Measurements from ENCODE around the gene HECTD4.

Gene HECTD4, protein sequence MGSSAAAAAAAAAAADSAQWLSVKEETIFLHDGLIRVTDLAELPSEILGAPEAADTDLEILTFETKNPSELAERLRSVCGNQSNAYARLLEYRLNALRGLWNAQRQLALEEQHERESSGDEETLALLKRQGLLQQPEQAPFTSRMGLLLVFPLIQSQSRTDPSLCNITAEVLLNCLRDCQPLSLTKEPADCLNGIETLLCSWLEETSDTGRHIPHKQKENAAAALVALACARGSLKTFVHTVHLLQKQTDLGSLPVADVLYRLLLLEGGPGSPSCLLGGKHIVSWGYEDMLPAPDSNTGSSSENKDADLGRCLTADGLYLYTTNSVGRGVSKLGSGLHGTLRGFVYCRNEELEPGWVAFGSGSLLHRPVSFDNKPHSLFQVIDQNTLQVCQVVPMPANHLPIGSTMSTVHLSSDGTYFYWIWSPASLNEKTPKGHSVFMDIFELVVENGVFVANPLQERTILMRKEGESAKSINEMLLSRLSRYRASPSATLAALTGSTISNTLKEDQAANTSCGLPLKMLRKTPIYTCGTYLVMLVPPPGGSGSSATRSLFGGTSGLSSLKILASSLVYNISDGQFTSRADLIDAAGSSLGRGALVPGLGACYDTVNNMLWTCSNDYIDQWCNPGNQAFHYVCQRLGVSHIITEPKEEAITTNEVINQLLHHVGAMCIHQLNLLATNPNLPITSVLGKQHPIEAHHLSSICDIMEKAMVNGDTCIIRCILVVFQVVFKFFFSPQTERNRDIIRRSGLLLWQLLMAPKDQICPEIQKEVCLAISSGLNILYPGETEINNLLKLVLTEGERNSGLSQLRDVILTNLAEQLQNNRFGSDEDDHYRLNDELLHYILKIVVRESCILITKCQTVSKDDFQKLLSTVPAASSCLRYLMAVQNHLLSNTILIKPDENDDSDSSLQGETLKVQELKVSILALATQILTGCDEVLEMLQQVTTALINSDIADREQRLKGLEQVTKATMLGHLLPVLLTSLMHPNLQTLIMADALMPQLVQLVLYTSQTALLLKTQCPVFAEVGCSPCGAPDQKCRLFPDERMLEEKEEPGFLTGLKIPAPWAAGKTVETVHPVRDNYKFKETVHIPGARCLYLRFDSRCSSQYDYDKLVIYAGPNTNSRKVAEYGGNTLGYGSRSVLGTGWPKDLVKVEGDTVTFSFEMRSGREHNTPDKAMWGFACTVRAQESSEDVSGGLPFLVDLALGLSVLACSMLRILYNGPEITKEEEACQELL (N-terminal part only)

DNA sequence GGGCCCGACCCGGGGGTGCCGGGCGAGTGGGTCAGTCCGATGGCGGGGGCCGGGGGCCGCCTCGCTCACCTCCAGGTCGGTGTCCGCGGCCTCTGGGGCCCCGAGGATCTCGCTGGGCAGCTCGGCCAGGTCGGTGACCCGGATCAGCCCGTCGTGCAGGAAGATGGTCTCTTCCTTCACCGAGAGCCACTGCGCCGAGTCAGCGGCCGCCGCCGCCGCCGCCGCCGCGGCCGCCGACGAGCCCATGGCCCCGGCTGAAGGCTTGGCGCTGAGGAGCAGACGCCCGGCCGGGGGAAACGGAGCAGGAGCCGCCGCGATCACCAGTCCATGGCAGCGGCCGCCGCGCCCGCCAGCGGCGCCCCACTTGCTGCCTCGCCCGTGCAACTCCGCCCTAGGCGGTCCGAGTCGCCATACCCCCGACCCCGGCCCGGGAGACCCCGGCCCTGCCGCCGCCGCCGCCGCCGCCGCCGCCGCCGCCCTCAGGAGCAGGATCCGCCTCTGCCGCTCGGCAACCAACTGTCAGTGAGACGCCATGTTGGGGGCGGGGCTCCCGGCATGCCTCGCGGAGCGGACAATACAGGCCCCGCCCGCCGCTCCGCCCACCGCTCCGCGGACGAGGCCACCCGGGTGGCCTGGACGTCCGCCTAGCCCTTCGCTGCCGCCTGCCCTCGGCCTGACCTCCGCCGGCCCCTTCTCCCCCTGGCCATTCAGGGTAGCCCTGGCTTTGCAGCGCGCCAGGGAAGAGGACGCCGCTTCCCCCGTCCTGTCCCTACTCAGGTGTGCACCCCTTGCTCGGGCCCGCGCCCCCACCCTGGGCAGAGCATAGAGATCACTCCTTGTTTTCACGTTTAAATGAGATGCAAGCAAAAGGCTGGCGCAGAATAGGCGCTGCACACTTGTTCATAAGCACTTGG, at the start of gene HECTD4:
Gene HECTD4 (minus strand): TSS at position 549 of the 914 bp plus-strand sequence. CDS start 303 bp downstream, at position 246.
- Histone ChIP-seq H3K27ac (ENCODE audit: low read depth, low read length) (peak within 1 kb of the TSS; percentile 68), H3K9me3 (ENCODE audit: control insufficient read depth, insufficient read depth, low read length) (no peaks in the 10 kb centered on the region), H3K27me3 (ENCODE audit: control insufficient read depth, insufficient read depth, low read length) (no peaks in the 10 kb centered on the region), H3K36me3 (ENCODE audit: control insufficient read depth, insufficient read depth, low read length) (no peaks in the 10 kb centered on the region), H3K4me3 (ENCODE audit: low read depth, low read length) (peak within 1 kb of the TSS; percentile 89), H3K4me1 (ENCODE audit: control insufficient read depth, insufficient read depth, low read length) (peaks cover 9% of the 10 kb centered on the region; the same call in 1 of the 2 replicates), H3K9ac (ENCODE audit: low read depth, low read length) (peak within 1 kb of the TSS; percentile 66)

DNA sequence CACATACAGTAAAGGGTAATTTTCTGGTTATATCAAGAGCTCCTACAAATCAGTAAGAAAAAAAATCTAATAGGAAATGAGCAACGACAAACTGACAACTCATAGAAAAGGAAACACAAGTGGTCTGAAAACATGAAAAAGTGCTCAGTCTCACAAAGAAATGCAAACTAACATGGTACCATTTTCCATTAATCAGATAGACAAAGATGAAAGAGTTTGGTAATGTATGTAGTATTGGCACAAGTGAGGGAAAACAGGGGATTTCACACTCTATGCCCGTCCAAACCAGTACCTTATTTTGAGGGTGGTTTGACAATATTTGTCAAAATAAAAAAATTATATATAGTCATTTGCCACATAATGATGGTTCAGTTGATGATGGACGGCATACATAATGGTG, 49.7 kb upstream of the HECTD4 start:
- Histone ChIP-seq H3K4me1 (ENCODE audit: control insufficient read depth, insufficient read depth, low read length) (no peaks in the 10 kb centered on the region), H3K27ac (ENCODE audit: low read depth, low read length) (no peak overlapping the region), H3K9me3 (ENCODE audit: control insufficient read depth, insufficient read depth, low read length) (no peaks in the 10 kb centered on the region), H3K9ac (ENCODE audit: low read depth, low read length) (no peak overlapping the region), H3K4me3 (ENCODE audit: low read depth, low read length) (no peak overlapping the region), H3K27me3 (ENCODE audit: control insufficient read depth, insufficient read depth, low read length) (no peaks in the 10 kb centered on the region), H3K36me3 (ENCODE audit: control insufficient read depth, insufficient read depth, low read length) (no peaks in the 10 kb centered on the region)

DNA sequence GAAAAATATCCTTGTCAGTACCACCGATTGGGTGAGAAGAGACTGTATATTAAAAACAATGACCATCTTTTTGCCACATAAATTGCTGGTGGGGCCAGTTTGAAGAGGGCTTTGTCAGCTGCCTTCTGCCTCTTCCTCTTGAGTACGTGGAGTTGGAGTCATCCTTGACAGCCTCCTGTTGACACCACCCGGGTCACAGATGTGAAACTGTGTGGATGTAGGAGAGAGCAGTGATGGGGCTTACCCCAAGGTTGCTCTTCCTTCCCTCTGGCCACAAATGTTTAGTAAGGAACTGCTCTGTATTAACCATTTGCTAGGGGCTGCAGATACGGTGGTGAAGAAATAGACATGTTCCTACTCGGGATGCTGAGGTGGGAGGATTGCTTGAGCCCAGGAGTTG, 48.7 kb upstream of the HECTD4 start:
- Histone ChIP-seq H3K4me1 (ENCODE audit: control insufficient read depth, insufficient read depth, low read length) (no peaks in the 10 kb centered on the region), H3K9me3 (ENCODE audit: control insufficient read depth, insufficient read depth, low read length) (no peaks in the 10 kb centered on the region), H3K4me3 (ENCODE audit: low read depth, low read length) (no peak overlapping the region), H3K27me3 (ENCODE audit: control insufficient read depth, insufficient read depth, low read length) (no peaks in the 10 kb centered on the region), H3K9ac (ENCODE audit: low read depth, low read length) (no peak overlapping the region), H3K36me3 (ENCODE audit: control insufficient read depth, insufficient read depth, low read length) (no peaks in the 10 kb centered on the region), H3K27ac (ENCODE audit: low read depth, low read length) (no peak overlapping the region)

DNA sequence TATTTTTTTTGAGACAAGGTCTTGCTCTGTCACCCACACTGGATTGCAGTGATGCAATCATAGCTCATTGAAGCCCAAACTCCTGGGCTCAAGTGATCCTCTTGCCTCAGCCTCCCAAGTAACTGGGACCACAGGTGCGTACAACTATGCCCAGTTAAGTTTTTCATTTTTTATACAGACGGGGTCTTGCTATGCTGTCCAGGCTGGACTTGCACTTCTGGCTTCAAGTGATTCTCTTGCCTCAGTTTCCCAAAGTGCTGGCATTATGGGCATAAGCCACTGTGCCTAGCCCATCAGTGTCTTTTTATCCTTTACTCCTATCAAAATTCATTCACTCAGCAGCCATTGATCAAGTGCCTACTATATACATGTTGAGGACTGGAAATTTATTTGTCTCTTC, 45.5 kb upstream of the HECTD4 start:
- Histone ChIP-seq H3K9ac (ENCODE audit: low read depth, low read length) (no peak overlapping the region), H3K27ac (ENCODE audit: low read depth, low read length) (no peak overlapping the region), H3K4me3 (ENCODE audit: low read depth, low read length) (no peak overlapping the region), H3K4me1 (ENCODE audit: control insufficient read depth, insufficient read depth, low read length) (no peaks in the 10 kb centered on the region), H3K9me3 (ENCODE audit: control insufficient read depth, insufficient read depth, low read length) (no peaks in the 10 kb centered on the region), H3K36me3 (ENCODE audit: control insufficient read depth, insufficient read depth, low read length) (no peaks in the 10 kb centered on the region), H3K27me3 (ENCODE audit: control insufficient read depth, insufficient read depth, low read length) (no peaks in the 10 kb centered on the region)

DNA sequence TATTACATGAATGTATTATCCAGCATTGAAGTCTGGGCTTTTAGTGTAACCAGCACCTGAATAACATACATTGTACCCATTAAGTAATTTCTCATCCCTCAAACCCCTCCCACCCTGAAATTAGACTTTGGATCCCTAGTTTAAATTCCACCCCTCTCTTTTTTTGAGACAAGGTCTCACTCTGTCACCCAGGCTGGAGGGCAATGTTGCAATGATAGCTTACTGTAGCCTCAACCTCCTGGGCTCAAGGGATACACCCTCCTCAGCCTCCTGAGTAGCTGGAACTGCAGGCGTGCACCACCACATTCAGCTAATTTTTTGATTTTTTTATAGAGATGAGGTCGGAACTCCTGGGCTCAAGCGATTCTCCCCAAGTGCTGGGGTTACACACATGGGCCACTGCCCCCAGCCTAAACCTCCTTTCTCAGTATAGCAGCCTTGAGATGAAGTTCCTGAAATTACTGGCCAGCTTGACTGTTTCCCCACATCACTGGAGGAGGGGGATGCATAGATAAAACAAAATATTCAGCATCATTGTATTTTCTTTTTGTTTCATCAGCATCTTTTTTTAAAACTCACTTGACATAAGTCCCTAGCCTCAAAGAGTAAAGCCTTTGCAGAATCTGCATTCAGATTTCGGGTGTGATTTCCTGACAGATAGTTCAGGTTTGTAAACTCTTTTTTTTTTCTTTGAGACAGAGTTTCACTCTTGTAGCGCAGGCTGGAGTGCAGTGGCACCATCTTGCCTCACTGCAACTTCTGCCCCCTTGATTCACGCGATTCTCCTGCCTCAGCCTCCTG, 43.6 kb upstream of the HECTD4 start:
- H3K27me3 ChIP-seq (ENCODE audit: control insufficient read depth, insufficient read depth, low read length) = no peaks in the 10 kb centered on the region
- H3K4me3 ChIP-seq (ENCODE audit: low read depth, low read length) = no peak overlapping the region
- H3K9ac ChIP-seq (ENCODE audit: low read depth, low read length) = no peak overlapping the region
- H3K36me3 ChIP-seq (ENCODE audit: control insufficient read depth, insufficient read depth, low read length) = no peaks in the 10 kb centered on the region
- H3K4me1 ChIP-seq (ENCODE audit: control insufficient read depth, insufficient read depth, low read length) = no peaks in the 10 kb centered on the region
- no peaks in the 10 kb centered on the region for H3K9me3 ChIP-seq (ENCODE audit: control insufficient read depth, insufficient read depth, low read length)
- H3K27ac ChIP-seq (ENCODE audit: low read depth, low read length) = no peak overlapping the region

DNA sequence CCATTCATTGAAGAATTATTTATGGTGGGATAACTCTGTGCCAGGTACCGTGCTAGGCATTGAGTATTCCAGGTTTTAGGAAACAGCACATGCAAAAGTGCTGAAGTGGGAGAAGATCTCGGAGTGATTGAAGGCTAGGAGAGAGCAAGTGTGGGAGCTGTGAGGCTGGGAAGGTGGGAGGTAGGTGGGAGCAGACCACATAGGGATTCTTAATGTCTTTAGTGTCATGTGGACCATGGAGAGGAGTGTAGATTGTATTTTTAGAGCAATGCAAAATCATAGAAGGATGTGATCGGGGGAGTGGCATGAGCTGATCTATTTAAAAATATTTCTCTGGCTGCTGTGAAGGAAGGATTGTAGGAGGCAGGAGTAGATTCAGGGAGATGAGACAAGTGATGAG, 41.9 kb upstream of the HECTD4 start:
- no peaks in the 10 kb centered on the region for H3K36me3 ChIP-seq (ENCODE audit: control insufficient read depth, insufficient read depth, low read length)
- no peaks in the 10 kb centered on the region for H3K9me3 ChIP-seq (ENCODE audit: control insufficient read depth, insufficient read depth, low read length)
- no peak overlapping the region for H3K27ac ChIP-seq (ENCODE audit: low read depth, low read length)
- no peaks in the 10 kb centered on the region for H3K27me3 ChIP-seq (ENCODE audit: control insufficient read depth, insufficient read depth, low read length)
- no peak overlapping the region for H3K4me3 ChIP-seq (ENCODE audit: low read depth, low read length)
- no peak overlapping the region for H3K9ac ChIP-seq (ENCODE audit: low read depth, low read length)
- H3K4me1 ChIP-seq (ENCODE audit: control insufficient read depth, insufficient read depth, low read length) = peaks cover 5% of the 10 kb centered on the region; the same call in 1 of the 2 replicates

DNA sequence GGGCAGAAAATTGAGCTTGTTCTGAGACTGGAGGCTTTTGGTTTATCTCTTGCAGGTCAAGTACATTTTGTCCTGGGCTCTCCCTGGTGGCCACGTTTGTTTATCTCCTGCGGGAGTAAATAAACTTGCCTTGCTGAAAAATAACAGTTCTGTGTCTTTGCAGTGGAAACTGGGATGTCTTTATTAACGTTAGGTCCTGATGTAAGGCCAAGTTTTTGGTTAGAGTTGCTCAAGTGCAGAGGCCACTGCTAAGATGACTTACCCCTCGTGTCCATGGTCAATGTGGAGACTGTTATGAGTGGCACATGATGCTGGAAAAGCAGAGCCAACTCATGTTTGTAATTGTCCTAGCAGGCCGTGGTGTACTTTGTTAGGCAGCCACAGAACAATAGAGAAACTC, 40.3 kb upstream of the HECTD4 start:
- peaks cover 5% of the 10 kb centered on the region; the same call in 1 of the 2 replicates for H3K4me1 ChIP-seq (ENCODE audit: control insufficient read depth, insufficient read depth, low read length)
- no peak overlapping the region for H3K4me3 ChIP-seq (ENCODE audit: low read depth, low read length)
- no peaks in the 10 kb centered on the region for H3K36me3 ChIP-seq (ENCODE audit: control insufficient read depth, insufficient read depth, low read length)
- H3K9me3 ChIP-seq (ENCODE audit: control insufficient read depth, insufficient read depth, low read length) = no peaks in the 10 kb centered on the region
- no peaks in the 10 kb centered on the region for H3K27me3 ChIP-seq (ENCODE audit: control insufficient read depth, insufficient read depth, low read length)
- peak overlapping the region; percentile 22 for H3K27ac ChIP-seq (ENCODE audit: low read depth, low read length)
- H3K9ac ChIP-seq (ENCODE audit: low read depth, low read length) = no peak overlapping the region

DNA sequence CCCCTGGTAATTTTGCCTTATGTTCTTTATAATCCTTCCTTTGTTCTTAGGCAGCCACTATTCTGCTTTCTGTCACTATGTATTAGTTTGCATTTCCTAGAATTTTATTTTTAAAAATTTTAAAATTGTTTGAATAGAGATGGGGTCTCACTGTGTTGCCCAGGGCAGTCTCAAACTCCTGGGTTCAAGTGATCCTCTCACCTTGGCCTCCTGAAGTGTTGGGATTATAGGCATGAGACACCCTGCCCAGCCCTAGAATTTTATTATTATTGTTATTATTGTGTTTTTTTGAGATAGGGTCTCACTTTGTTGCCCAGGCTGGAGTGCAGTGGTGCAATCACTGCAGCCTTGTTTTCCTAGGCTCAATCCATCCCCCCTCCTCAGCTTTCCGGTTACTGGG, 39.1 kb upstream of the HECTD4 start:
- Histone ChIP-seq H3K27me3 (ENCODE audit: control insufficient read depth, insufficient read depth, low read length) (no peaks in the 10 kb centered on the region), H3K9me3 (ENCODE audit: control insufficient read depth, insufficient read depth, low read length) (no peaks in the 10 kb centered on the region), H3K27ac (ENCODE audit: low read depth, low read length) (no peak overlapping the region), H3K4me3 (ENCODE audit: low read depth, low read length) (no peak overlapping the region), H3K4me1 (ENCODE audit: control insufficient read depth, insufficient read depth, low read length) (peaks cover 5% of the 10 kb centered on the region; the same call in 1 of the 2 replicates), H3K36me3 (ENCODE audit: control insufficient read depth, insufficient read depth, low read length) (no peaks in the 10 kb centered on the region), H3K9ac (ENCODE audit: low read depth, low read length) (no peak overlapping the region)

DNA sequence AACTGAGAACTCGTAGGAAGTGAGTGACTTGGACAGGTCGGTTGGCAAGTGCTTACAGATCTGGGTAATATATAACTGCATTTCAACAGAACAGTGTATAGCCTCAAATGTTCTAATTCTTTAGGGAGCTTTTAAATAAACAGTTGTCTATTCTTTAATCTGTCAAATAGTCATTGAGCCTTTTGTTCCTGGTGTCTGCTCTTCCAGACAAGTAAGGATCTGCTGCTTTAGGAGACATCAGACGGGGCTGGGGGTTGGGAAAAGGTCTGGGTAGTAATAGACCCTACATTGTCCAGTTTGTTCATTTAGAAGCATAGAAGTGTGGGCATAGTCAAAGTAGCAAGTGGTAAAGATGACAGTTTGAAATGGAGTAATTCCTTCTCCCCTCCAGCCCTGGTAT, 38.5 kb upstream of the HECTD4 start:
- Histone ChIP-seq H3K4me3 (ENCODE audit: low read depth, low read length) (no peak overlapping the region), H3K27ac (ENCODE audit: low read depth, low read length) (no peak overlapping the region), H3K4me1 (ENCODE audit: control insufficient read depth, insufficient read depth, low read length) (peaks cover 5% of the 10 kb centered on the region; the same call in 1 of the 2 replicates), H3K9me3 (ENCODE audit: control insufficient read depth, insufficient read depth, low read length) (no peaks in the 10 kb centered on the region), H3K36me3 (ENCODE audit: control insufficient read depth, insufficient read depth, low read length) (no peaks in the 10 kb centered on the region), H3K9ac (ENCODE audit: low read depth, low read length) (no peak overlapping the region), H3K27me3 (ENCODE audit: control insufficient read depth, insufficient read depth, low read length) (no peaks in the 10 kb centered on the region)
